GM23248 (cell line): ENCODE results near the gene PRRG2.

Experiments used
- EZH2 ChIP-seq: fragments of 200-600 bp; sonication (generic); IDR thresholded peaks from 2 replicates; pipeline ENCODE4 v1.6.1; 2018; ENCODE audit warnings: antibody characterized with exemption, mild to moderate bottlenecking; ENCODE audit not compliant: insufficient read depth, poor library complexity, severe bottlenecking
- EZH2phosphoT487 ChIP-seq: fragments of 200-600 bp; sonication (generic); IDR thresholded peaks from 2 replicates; pipeline ENCODE4 v1.6.1; 2018; ENCODE audit warnings: antibody characterized with exemption, moderate library complexity, mild to moderate bottlenecking, low read depth; ENCODE audit not compliant: insufficient read depth

DNA sequence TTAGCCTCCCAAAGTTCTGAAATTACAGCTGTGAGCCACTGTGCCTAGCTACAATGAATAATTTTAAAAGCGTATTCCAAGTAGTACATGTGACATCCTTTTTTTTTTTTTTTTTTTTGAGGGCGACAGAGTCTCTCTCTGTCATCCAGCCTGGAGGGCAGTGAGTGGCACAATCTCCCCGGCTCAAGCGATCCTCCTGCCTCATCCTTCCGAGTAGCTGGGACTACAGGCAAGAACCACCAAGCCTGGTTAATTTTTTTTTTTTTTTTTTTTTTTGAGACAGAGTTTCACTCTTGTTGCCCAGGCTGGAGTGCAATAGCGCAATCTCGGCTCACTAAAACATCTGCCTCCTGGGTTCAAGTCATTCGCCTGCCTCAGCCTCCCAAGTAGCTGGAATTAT lies 6.1 kb downstream of the PRRG2 start:
- TF ChIP-seq EZH2 (no peak), EZH2phosphoT487 (no peak)
